Stimulated activated CD8-positive, alpha-beta memory T cell treated with anti-CD3 and anti-CD28 coated beads, Interleukin-4, amount 100 ng/mL, for 4 hours (primary cell): Measurements from ENCODE around the gene SNRNP25.

Source experiments
- DNase-seq, 2 donors: peaks; one replicate each; pipeline ENCODE4 v3.0.0-alpha.2; 2020; ENCODE audit warnings: low read depth in 2 of 2, low spot score in 1 of 2

Gene SNRNP25

GRCh38 chr16:101586-101985 is 48.0 kb downstream of the SNRNP25 start:
- DNase-seq: no peak

GRCh38 chr16:102060-102855 is 48.6 kb downstream of the SNRNP25 start:
- no peak for DNase-seq

GRCh38 chr16:104355-104754 is 50.7 kb downstream of the SNRNP25 start:
- no peak for DNase-seq

GRCh38 chr16:104928-105327 is 51.3 kb downstream of the SNRNP25 start:
- no peak for DNase-seq

- DNase-seq: no peak
Observed at GRCh38 chr16:105521-105920, 51.9 kb downstream of the SNRNP25 start.

GRCh38 chr16:106623-107324 is 53.1 kb downstream of the SNRNP25 start:
- no peak for DNase-seq
